Endothelial cell of umbilical vein (primary cell): ENCODE data around the gene UCHL1. TPM values are rescaled to one million over a fixed set of nuclear protein-coding genes. Genes with fewer than 3 reads are reported as not detected.

Experiments
- BruUV-seq: library from RNA; stranded (reverse); fragments of 400-500 nt; replicated peaks from 2 replicates; lab custom pipeline; 2021; lab: Mats Ljungman, UMichigan
- CTCF ChIA-PET: fragments of 300-600, 350-600 bp; sonication (Branson Sonifier 250); formaldehyde crosslinking; loops from one replicate; lab custom pipeline; 2021; ENCODE audit warnings: antibody characterized with exemption, inconsistent platforms; lab: Charles Lee
- POLR2A ChIA-PET: fragments of 300-600, 350-600 bp; sonication (Branson Sonifier 250); formaldehyde crosslinking; loops from one replicate; lab custom pipeline; 2021; ENCODE audit warnings: antibody characterized with exemption, inconsistent platforms; lab: Charles Lee
- DNase-seq: peaks from one replicate; pipeline ENCODE4 v3.0.0-alpha.2; 2011; ENCODE audit warnings: low read depth, low spot score
- FAIRE-seq: peaks from 2 replicates; lab custom pipeline; 2011; peaks lifted over from hg19 to GRCh38; lab: Jason Lieb, UNC
- H2AFZ ChIP-seq: 2 replicates; pipeline ENCODE4 v1.6.0; 2012; ENCODE audit warnings: low read depth, low read length, control low read depth, inconsistent platforms
- H3K27ac ChIP-seq: 2 replicates; pipeline ENCODE4 v1.5.1; 2011; ENCODE audit warnings: low read depth, mild to moderate bottlenecking, control low read depth, low read length, moderate library complexity; ENCODE audit not compliant: insufficient read depth
- H3K27me3 ChIP-seq, 2 experiments: 2 replicates each; pipeline versions ENCODE4 v1.6.0 to v1.6.1; 2011; ENCODE audit warnings: low read length in 2 of 2, mixed read lengths in 1 of 2; ENCODE audit not compliant: control insufficient read depth in 2 of 2, insufficient read depth in 2 of 2
- H3K36me3 ChIP-seq, 2 experiments: 2 replicates in 1 of 2; 3 replicates in 1 of 2; pipeline ENCODE4 v1.5.1; 2011; ENCODE audit warnings: low read length in 2 of 2, mild to moderate bottlenecking in 1 of 2, moderate library complexity in 1 of 2; ENCODE audit not compliant: control insufficient read depth in 2 of 2, insufficient read depth in 2 of 2; ENCODE audit errors: extremely low read depth in 1 of 2
- H3K4me1 ChIP-seq: 3 replicates; pipeline ENCODE4 v1.5.1; 2011; ENCODE audit warnings: mild to moderate bottlenecking, low read length; ENCODE audit not compliant: control insufficient read depth, insufficient read depth; ENCODE audit errors: extremely low read depth
- H3K4me2 ChIP-seq: 2 replicates; pipeline ENCODE4 v1.6.1; 2011; ENCODE audit warnings: low read length, control low read depth, mixed read lengths; ENCODE audit not compliant: insufficient read depth
- H3K4me3 ChIP-seq, 3 experiments: fragments of 200-600 bp in 1 of 3; sonication (generic), shearing (Covaris generic) in 1 of 3; replicated peaks in 1 of 3; 2 replicates each; pipeline ENCODE4 v1.5.1; 2011 to 2016; ENCODE audit warnings: control low read depth in 3 of 3, low read length in 3 of 3, mild to moderate bottlenecking in 2 of 3, inconsistent platforms in 1 of 3, low read depth in 1 of 3, moderate library complexity in 1 of 3; ENCODE audit not compliant: insufficient read depth in 1 of 3
- H3K79me2 ChIP-seq: 2 replicates; pipeline ENCODE4 v1.6.0; 2012; ENCODE audit warnings: low read length, inconsistent platforms; ENCODE audit not compliant: control insufficient read depth, insufficient read depth
- H3K9ac ChIP-seq: replicated peaks from 2 replicates; pipeline ENCODE3; 2011; ENCODE audit warnings: low read length, control low read depth; ENCODE audit not compliant: insufficient read depth; ENCODE audit errors: extremely low read depth
- H3K9me1 ChIP-seq: replicated peaks from 3 replicates; pipeline ENCODE4 v1.6.0; 2011; ENCODE audit warnings: mild to moderate bottlenecking, low read length; ENCODE audit not compliant: control insufficient read depth, insufficient read depth; ENCODE audit errors: extremely low read depth
- H3K9me3 ChIP-seq: replicated peaks from 2 replicates; pipeline ENCODE4 v1.5.1; 2012; ENCODE audit warnings: low read length, inconsistent platforms; ENCODE audit not compliant: control insufficient read depth, insufficient read depth
- H4K20me1 ChIP-seq: replicated peaks from 2 replicates; pipeline ENCODE3; 2011; ENCODE audit warnings: mild to moderate bottlenecking, low read length; ENCODE audit not compliant: control insufficient read depth, insufficient read depth; ENCODE audit errors: extremely low read depth
- CTCF ChIP-seq, 2 donors: IDR thresholded peaks; 1 replicate in 1 of 2; 2 replicates in 1 of 2; pipeline ENCODE4 v1.5.1; 2011; ENCODE audit warnings: low read length in 2 of 2, mild to moderate bottlenecking in 2 of 2, moderate library complexity in 2 of 2, control low read depth in 1 of 2, inconsistent platforms in 1 of 2, low read depth in 1 of 2; ENCODE audit not compliant: insufficient read depth in 1 of 2; ENCODE audit errors: extremely low read depth in 1 of 2
- EZH2 ChIP-seq: IDR thresholded peaks from 2 replicates; pipeline ENCODE4 v1.6.1; 2012; ENCODE audit warnings: borderline replicate concordance, low read depth, mild to moderate bottlenecking, moderate library complexity, low read length, inconsistent platforms; ENCODE audit not compliant: severe bottlenecking
- FOS ChIP-seq: IDR thresholded peaks from 2 replicates; pipeline ENCODE4 v1.6.1; 2011; ENCODE audit warnings: mild to moderate bottlenecking, low read length, moderate library complexity, borderline replicate concordance; ENCODE audit not compliant: insufficient read depth
- GATA2 ChIP-seq: IDR thresholded peaks from 2 replicates; pipeline ENCODE4 v1.7.0; 2011; ENCODE audit warnings: low read depth, mild to moderate bottlenecking, moderate library complexity, mixed read lengths, low read length; ENCODE audit not compliant: insufficient read length, insufficient read depth
- JUN ChIP-seq: IDR thresholded peaks from 2 replicates; pipeline ENCODE4 v1.6.1; 2011; ENCODE audit warnings: borderline replicate concordance, low read depth; ENCODE audit not compliant: insufficient read length, insufficient read depth
- MAX ChIP-seq: IDR thresholded peaks from 2 replicates; pipeline ENCODE4 v1.6.1; 2011; ENCODE audit not compliant: insufficient read depth, insufficient read length
- MYC ChIP-seq: IDR thresholded peaks from one replicate; pipeline ENCODE4 v1.6.1; 2011; ENCODE audit warnings: mild to moderate bottlenecking, low read depth, low read length
- POLR2A ChIP-seq: IDR thresholded peaks from 2 replicates; pipeline ENCODE4 v1.6.1; 2012; ENCODE audit warnings: low read depth, mild to moderate bottlenecking, control low read depth, low read length
- POLR2AphosphoS5 ChIP-seq: IDR thresholded peaks from 2 replicates; pipeline ENCODE4 v1.6.1; 2012; ENCODE audit warnings: low read depth, mild to moderate bottlenecking, control low read depth, low read length, moderate library complexity; ENCODE audit not compliant: insufficient read depth
- dilution Hi-C: fragments of 300-500 bp; cut with MboI; formaldehyde crosslinking; loops from one replicate; pipeline ENCODE4 v1.15.0; 2019; ENCODE audit warnings: low sequenced_read_pairs; ENCODE audit not compliant: extremely low pct_ligation_motif_present
- intact Hi-C: fragments of 100-400 bp; cut with micrococcal nuclease; formaldehyde crosslinking; loops from one replicate; pipeline ENCODE4 v1.10.0; 2022
- polyA plus RNA-seq, 4 experiments: library from polyadenylated mRNA; depleted of rRNA in 3 of 4; stranded (reverse) in 3 of 4; unstranded in 1 of 4; fragments of >200 nt; gene quantifications; 2 replicates each; pipeline versions ENCODE4 v1.2.1 to v1.2.3, GENCODE V29; 2011 to 2012; ENCODE audit warnings: missing spikeins in 1 of 4
- total RNA-seq: library from RNA; stranded (reverse); gene quantifications from 2 replicates; pipeline ENCODE4 v1.2.3, GENCODE V29; 2021

The UCHL1 gene
- total and polyA plus RNA-seq, 2 donors (not counting 3 experiments of a cell fraction or from before 2014, with no cell fraction given): 501 to 1,128 TPM

GRCh38 chr4:41280010-41280409, 23.3 kb downstream of the UCHL1 start:
- TF ChIP-seq POLR2AphosphoS5: no peak
- no peak for TF ChIP-seq JUN
- TF ChIP-seq GATA2: no peak
- no peak for TF ChIP-seq EZH2
- no peak for TF ChIP-seq MAX
- no peak for TF ChIP-seq POLR2A
- TF ChIP-seq CTCF (IDR thresholded peaks at IDR 0.05; ENCODE audit: extremely low read depth in 1 of 2, insufficient read depth in 1 of 2, low read depth in 1 of 2, low read length in 2 of 2): no peak
- no peak for TF ChIP-seq MYC
- no peak for TF ChIP-seq FOS
- intact Hi-C loops: loop anchor here (5.0 kb wide), 2 partner anchors 152 to 257 kb away; partner anchors contain the start of gene LIMCH1
- H2AFZ ChIP-seq: no peak overlapping the region
- no peaks in the 10 kb centered on the region for H3K9me1 ChIP-seq
- H3K9ac ChIP-seq: no peak overlapping the region
- DNase-seq (no peak), FAIRE-seq (no peak)
- dilution Hi-C loops: no loop called here
- no peaks in the 10 kb centered on the region for H4K20me1 ChIP-seq
- no peaks in the 10 kb centered on the region for H3K9me3 ChIP-seq
- no peaks in the 10 kb centered on the region for H3K79me2 ChIP-seq
- no peaks in the 10 kb centered on the region for H3K27me3 ChIP-seq
- POLR2A ChIA-PET: no interaction called here
- H3K4me1 ChIP-seq: no peaks in the 10 kb centered on the region
- no peak overlapping the region for H3K4me3 ChIP-seq
- no peak overlapping the region for H3K4me2 ChIP-seq
- H3K36me3 ChIP-seq: no peaks in the 10 kb centered on the region
- no peak overlapping the region for H3K27ac ChIP-seq
- no TSS peak for BruUV-seq
- CTCF ChIA-PET: interaction anchor here (1.6 to 8.4 kb wide), 8 partner anchors 21 to 607 kb away, joined by 8 to 256 read pairs (median 16); no protein-coding TSS in a partner anchor
